ENCODE measurements around the gene USP19.

USP19 gene, protein sequence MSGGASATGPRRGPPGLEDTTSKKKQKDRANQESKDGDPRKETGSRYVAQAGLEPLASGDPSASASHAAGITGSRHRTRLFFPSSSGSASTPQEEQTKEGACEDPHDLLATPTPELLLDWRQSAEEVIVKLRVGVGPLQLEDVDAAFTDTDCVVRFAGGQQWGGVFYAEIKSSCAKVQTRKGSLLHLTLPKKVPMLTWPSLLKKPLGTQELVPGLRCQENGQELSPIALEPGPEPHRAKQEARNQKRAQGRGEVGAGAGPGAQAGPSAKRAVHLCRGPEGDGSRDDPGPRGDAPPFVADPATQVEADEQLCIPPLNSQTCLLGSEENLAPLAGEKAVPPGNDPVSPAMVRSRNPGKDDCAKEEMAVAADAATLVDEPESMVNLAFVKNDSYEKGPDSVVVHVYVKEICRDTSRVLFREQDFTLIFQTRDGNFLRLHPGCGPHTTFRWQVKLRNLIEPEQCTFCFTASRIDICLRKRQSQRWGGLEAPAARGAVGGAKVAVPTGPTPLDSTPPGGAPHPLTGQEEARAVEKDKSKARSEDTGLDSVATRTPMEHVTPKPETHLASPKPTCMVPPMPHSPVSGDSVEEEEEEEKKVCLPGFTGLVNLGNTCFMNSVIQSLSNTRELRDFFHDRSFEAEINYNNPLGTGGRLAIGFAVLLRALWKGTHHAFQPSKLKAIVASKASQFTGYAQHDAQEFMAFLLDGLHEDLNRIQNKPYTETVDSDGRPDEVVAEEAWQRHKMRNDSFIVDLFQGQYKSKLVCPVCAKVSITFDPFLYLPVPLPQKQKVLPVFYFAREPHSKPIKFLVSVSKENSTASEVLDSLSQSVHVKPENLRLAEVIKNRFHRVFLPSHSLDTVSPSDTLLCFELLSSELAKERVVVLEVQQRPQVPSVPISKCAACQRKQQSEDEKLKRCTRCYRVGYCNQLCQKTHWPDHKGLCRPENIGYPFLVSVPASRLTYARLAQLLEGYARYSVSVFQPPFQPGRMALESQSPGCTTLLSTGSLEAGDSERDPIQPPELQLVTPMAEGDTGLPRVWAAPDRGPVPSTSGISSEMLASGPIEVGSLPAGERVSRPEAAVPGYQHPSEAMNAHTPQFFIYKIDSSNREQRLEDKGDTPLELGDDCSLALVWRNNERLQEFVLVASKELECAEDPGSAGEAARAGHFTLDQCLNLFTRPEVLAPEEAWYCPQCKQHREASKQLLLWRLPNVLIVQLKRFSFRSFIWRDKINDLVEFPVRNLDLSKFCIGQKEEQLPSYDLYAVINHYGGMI (N-terminal part only)

GRCh38 chr3:49120438-49121131 is at the start of gene USP19:
Gene USP19, minus strand, starts transcription at chr3:49120823. Its CDS starts 1,678 bp downstream, at chr3:49119145.
- peak; percentile 59 for DNase-seq (ENCODE audit: low read depth)

GRCh38 chr3:49166752-49167556 is 46.3 kb upstream of the USP19 start:
- no peak for DNase-seq (ENCODE audit: low read depth)

DNA sequence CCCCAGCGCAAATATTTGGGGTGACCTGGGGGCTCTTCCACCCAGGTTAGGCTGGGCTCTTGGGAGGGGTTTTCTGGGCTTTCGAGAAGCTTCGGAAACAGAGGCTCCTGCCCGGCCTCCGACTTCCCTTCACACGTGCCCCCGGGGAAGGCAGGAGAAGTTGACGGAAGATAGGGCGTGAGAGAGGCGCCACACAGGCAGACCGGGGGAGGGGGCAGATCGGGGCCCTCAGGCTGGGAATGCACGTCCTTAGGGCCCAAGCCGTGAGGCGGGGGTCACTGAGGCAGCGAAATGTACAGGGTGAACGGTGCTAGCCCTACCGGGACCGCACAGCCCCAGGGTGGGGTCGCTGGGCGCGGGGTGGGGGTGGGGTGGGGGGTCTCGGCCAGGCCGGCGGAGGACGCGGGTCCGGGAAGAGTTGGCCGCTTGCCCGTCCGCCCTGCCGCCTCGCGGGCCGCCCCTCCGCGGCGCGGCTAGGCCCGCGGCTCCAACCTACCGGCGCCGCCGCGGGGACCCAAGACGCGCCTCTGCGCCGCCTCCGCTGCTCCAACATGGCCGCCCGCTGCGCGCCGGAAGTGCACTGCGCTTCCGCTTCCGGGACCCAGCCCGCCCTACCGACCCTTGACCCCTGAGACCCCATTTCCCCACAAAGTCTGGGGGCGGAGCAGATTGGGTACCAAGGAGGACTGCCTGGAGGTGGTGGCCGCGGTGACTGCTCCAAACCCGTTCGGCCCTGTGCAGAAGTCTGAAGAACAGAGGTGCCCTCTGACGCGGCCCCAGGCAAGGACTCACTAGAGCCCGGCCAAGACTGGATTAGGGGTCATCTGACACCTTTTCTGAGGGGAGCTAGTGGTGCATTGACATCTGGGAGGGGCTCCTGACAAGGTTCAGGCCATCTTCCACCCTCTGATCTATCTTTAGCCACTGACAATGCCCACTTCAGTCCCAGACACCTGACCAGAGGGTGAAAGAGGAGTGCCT is 45.4 kb upstream of the USP19 start, which contains the start of gene CCDC71:
Gene CCDC71 (minus strand): TSS at position 561 of the 981 bp plus-strand sequence. CDS start 2,123 bp downstream, outside the sequence.
- DNase-seq (ENCODE audit: low read depth): peak; percentile 9

DNA sequence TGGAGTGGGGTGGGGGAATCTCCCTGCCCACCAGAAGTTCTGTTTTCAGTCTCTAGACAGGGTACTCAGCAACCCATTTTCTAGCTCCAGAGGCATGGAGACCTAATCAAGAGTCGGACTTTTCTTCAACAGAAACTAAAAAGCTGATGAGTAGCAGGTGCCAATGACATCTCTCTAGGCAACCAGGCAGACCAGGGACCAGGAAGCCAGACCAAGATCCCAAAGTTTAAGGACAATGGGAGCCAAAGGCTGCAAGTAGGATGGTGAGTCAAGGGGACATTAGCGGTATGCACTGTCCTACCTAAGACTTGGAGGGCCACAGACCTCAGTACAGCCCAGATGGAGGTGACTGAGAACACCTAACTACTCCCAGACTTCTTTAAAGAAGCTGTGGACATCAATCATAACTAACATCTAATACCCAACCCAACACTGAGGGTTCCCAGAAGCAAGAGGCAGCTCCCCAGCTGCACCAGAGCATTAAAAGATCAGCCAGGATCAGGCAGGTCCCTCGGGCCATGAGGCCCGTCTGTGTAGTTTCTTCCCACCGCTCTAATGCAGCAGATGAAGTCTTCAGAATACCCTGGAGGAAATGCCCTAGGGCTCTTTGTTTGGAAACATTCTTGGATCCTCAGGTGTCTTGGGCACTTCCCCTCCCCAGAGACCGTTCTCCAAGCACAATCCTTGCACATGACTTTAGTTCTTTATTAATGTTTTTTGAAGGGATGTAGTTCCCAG is 44.5 kb upstream of the USP19 start:
- no peak for DNase-seq (ENCODE audit: low read depth)

GRCh38 chr3:49163609-49164008 is 43.0 kb upstream of the USP19 start:
- no peak for DNase-seq (ENCODE audit: low read depth)

DNA sequence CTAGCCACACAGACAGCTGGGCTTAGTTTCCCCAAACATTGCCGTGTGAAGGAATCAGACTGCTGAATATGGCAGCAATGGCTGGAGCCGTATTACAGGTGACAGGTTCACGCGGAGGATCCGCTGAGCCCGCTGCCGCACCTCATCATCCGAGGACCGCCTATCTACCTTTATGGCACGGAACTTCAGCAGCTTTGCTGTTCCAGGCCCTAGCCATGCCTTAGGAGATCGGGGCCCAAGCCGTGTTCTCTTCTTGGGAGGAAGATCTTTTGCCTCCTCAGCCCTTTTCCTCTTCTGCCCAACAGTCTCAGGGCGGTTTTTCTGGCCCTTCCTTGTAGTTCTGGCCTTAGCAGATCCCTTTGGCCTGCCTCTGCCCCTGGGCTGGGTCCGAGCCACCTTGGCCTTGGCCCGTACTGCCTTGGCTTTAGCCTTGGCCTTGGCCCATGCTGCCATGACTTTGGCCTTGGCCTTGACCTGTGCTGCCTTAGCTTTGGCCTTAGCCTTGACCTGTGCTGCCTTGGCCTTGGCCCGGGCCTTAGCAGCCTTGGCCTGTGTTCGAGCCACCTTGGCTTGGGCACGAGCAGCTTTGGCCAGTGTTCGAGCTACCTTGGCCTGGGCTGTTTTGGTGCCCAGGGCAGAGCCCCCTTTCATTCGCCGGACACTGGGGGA is 42.3 kb upstream of the USP19 start:
- DNase-seq (ENCODE audit: low read depth): no peak

DNA sequence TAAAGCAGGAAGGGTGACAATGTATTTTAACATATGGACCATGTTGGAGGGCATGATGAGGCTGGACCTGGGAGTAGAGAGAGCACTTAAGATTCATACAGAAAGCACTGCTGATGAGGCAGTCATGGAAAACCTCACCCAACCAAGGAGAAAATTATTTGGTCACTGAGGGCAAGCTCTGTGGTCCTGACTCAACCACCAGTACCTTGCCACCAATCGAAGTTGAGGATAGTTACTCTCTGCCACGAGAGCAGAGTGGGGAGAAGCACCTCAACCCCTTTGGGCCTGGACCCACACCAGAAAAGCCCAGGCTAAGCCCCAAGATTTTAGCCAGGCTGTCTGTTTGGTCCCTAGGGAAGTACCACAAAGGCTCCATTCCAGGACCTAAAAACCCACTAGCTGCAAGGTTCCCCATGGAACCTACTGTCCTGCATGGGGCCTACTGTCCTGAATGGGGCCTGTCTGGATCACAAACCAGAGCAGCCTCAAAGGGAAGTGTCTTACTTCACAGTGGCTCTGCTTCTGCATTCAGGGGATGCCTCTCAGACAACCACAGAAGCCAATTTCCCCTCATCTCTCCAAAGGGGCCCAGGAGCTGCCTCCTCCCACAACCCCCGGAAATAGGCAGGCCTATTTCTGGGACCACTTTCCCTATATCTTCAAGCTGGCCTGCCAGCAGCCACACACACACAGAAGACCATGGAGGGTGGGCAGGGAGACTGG is 41.3 kb upstream of the USP19 start:
- no peak for DNase-seq (ENCODE audit: low read depth)

- no peak for DNase-seq (ENCODE audit: low read depth)
These were observed 40.6 kb upstream of the USP19 start for GRCh38 chr3:49161197-49161596.

- no peak for DNase-seq (ENCODE audit: low read depth)
These were observed 38.2 kb upstream of the USP19 start for GRCh38 chr3:49158792-49159191.

DNA sequence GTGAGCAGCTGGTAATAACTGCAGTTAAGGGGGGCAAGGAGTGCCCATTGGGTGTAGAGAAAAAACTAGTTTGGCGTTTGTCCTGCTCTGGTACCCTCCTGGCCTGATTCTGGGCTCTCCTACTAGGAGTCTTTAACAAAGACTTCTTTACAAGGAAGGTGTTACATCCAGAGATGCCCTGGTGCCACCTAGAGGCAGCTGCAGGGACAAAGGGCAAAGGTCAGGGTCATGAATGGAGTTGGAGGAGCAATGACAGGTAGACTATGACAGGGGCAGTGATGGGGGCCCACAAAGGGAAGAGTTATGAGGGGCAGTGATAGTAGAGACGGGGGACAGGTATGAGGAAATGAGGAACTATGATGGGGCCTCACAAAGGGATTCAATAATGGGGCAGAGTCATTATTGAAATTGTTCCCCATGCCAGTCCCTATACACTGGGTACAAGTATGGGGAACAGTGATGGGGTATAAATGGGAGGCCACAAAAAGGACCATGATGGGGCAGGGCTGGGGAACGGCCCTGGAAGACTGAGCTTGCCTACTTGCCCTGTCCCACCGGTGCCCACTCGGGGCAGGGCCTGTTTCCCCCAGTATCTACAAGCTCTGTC is 37.6 kb upstream of the USP19 start:
- DNase-seq (ENCODE audit: low read depth): no peak

DNA sequence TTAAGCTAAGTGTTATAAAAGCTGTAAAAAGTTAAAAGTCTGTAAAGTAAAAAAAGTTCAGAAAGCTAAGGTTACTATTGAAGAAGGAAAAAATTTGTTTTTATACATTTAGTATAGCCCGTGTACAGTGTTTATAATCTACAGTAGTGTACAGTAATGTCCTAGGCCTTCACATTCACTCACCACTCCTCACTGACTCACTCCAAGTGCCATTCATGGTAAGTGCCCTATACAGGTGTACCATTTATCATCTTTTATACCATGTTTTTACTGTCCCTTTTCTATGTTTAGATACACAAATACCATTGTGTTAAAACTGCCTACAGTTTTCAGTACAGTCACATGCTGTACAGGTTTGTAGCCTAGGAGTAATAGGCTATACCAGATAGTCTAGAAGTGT is 36.7 kb upstream of the USP19 start:
- DNase-seq (ENCODE audit: low read depth): no peak

- no peak for DNase-seq (ENCODE audit: low read depth)
These were observed 32.8 kb upstream of the USP19 start for GRCh38 chr3:49153349-49153912.

- DNase-seq (ENCODE audit: low read depth): no peak
These were observed 31.0 kb upstream of the USP19 start for GRCh38 chr3:49151610-49152009.

- no peak for DNase-seq (ENCODE audit: low read depth)
These were observed 27.5 kb upstream of the USP19 start for GRCh38 chr3:49148159-49148558.

DNA sequence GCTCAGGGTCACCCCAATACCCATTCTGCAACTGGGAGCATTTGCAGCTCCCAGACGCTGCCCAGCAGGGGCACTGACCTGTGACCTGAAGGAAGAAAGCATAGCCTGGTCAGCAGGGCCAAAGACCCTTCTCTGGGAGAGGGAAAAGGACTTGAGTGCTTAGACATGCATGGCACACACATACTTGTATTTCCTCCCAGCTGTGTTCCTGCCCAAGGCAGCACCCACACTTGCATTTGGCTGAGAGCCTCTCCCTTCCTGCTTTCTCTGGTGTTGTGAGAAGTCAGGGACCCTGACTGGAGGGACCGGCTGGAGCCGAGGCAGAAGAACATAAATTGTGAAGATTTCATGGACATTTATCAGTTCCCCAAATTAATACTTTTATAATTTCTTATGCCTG is 19.5 kb upstream of the USP19 start:
- no peak for DNase-seq (ENCODE audit: low read depth)

- DNase-seq (ENCODE audit: low read depth): no peak
These were observed 14.9 kb upstream of the USP19 start for GRCh38 chr3:49135499-49135898.
